Muscle layer of colon (tissue), 2 donors: ENCODE data around the gene PPP1R37.

Experiments
- H3K27ac ChIP-seq: one replicate; pipeline ENCODE4 v1.7.0; 2013; ENCODE audit warnings: low read depth, mild to moderate bottlenecking, low read length, moderate library complexity
- H3K27me3 ChIP-seq, 2 donors: one replicate each; pipeline ENCODE4 v1.7.0; 2013; ENCODE audit warnings: low read length in 2 of 2, mild to moderate bottlenecking in 2 of 2; ENCODE audit not compliant: insufficient read depth in 2 of 2, control insufficient read depth in 1 of 2
- H3K36me3 ChIP-seq: one replicate; pipeline ENCODE4 v1.7.0; 2013; ENCODE audit warnings: mild to moderate bottlenecking, low read length; ENCODE audit not compliant: insufficient read depth
- H3K4me1 ChIP-seq: one replicate; pipeline ENCODE4 v1.7.0; 2013; ENCODE audit warnings: mild to moderate bottlenecking, low read length; ENCODE audit not compliant: insufficient read depth
- H3K4me3 ChIP-seq, 2 donors: one replicate each; pipeline ENCODE4 v1.7.0; 2013; ENCODE audit warnings: low read length in 2 of 2, low read depth in 1 of 2, mild to moderate bottlenecking in 1 of 2, moderate library complexity in 1 of 2
- H3K9ac ChIP-seq: one replicate; pipeline ENCODE4 v1.7.0; 2013; ENCODE audit warnings: low read length
- H3K9me3 ChIP-seq: one replicate; pipeline ENCODE4 v1.7.0; 2013; ENCODE audit warnings: mild to moderate bottlenecking, low read length
- donor health status: abdominal sarcoma.
- donor health status: Adenocarcinoma of cecum.

PPP1R37 gene

GRCh38 chr19:45086480-45086879 lies 6.5 kb upstream of the PPP1R37 start:
- Histone ChIP-seq H3K27ac (no peak overlapping the region), H3K9ac (no peak overlapping the region), H3K27me3 (no peaks in the 10 kb centered on the region), H3K4me1 (peaks cover 6% of the 10 kb centered on the region), H3K4me3 (no peak overlapping the region), H3K9me3 (no peaks in the 10 kb centered on the region), H3K36me3 (peaks cover 8% of the 10 kb centered on the region)

GRCh38 chr19:45087531-45087930 lies 5.4 kb upstream of the PPP1R37 start:
- Histone ChIP-seq H3K9ac (no peak overlapping the region), H3K27ac (no peak overlapping the region), H3K27me3 (no peaks in the 10 kb centered on the region), H3K4me1 (peaks cover 6% of the 10 kb centered on the region), H3K9me3 (no peaks in the 10 kb centered on the region), H3K4me3 (no peak overlapping the region), H3K36me3 (no peaks in the 10 kb centered on the region)

- Histone ChIP-seq H3K27me3 (no peaks in the 10 kb centered on the region), H3K9me3 (no peaks in the 10 kb centered on the region), H3K9ac (no peak overlapping the region), H3K4me3 (no peak overlapping the region), H3K27ac (no peak overlapping the region), H3K36me3 (no peaks in the 10 kb centered on the region), H3K4me1 (peaks cover 22% of the 10 kb centered on the region)
These were observed 2.9 kb upstream of the PPP1R37 start for GRCh38 chr19:45090034-45090433.

- H3K4me1 ChIP-seq: peaks cover 27% of the 10 kb centered on the region
- H3K4me3 ChIP-seq: peak overlapping the region; percentile 60 to 89
- peak overlapping the region; percentile 67 for H3K9ac ChIP-seq
- peak overlapping the region; percentile 87 for H3K27ac ChIP-seq
- H3K36me3 ChIP-seq: no peaks in the 10 kb centered on the region
- H3K27me3 ChIP-seq: no peaks in the 10 kb centered on the region
- H3K9me3 ChIP-seq: no peaks in the 10 kb centered on the region
These were observed 2.4 kb upstream of the PPP1R37 start for GRCh38 chr19:45090606-45091005.

- Histone ChIP-seq H3K27me3 (no peaks in the 10 kb centered on the region), H3K27ac (peak overlapping the region; percentile 87), H3K4me3 (peak overlapping the region; percentile 60 to 89), H3K4me1 (peaks cover 34% of the 10 kb centered on the region), H3K36me3 (no peaks in the 10 kb centered on the region), H3K9ac (peak overlapping the region; percentile 97), H3K9me3 (no peaks in the 10 kb centered on the region)
These were observed 1.7 kb upstream of the PPP1R37 start for GRCh38 chr19:45091031-45091923.

- H3K9me3 ChIP-seq: no peaks in the 10 kb centered on the region
- peak overlapping the region; percentile 89 to 90 for H3K4me3 ChIP-seq
- H3K36me3 ChIP-seq: no peaks in the 10 kb centered on the region
- H3K9ac ChIP-seq: peak overlapping the region; percentile 97
- no peaks in the 10 kb centered on the region for H3K27me3 ChIP-seq
- no peak overlapping the region for H3K27ac ChIP-seq
- H3K4me1 ChIP-seq: peaks cover 58% of the 10 kb centered on the region
These were observed 1.2 kb downstream of the PPP1R37 start for GRCh38 chr19:45094137-45094536.

GRCh38 chr19:45094707-45095106 lies 1.7 kb downstream of the PPP1R37 start:
- peaks cover 62% of the 10 kb centered on the region for H3K4me1 ChIP-seq
- H3K27ac ChIP-seq: no peak overlapping the region
- H3K9ac ChIP-seq: no peak overlapping the region
- H3K27me3 ChIP-seq: no peaks in the 10 kb centered on the region
- H3K9me3 ChIP-seq: no peaks in the 10 kb centered on the region
- peak overlapping the region in 1 of 2 donors; percentile 89 for H3K4me3 ChIP-seq
- H3K36me3 ChIP-seq: no peaks in the 10 kb centered on the region

- no peak overlapping the region for H3K9ac ChIP-seq
- H3K27ac ChIP-seq: no peak overlapping the region
- H3K4me1 ChIP-seq: peaks cover 60% of the 10 kb centered on the region
- H3K4me3 ChIP-seq: no peak overlapping the region
- H3K9me3 ChIP-seq: no peaks in the 10 kb centered on the region
- no peaks in the 10 kb centered on the region for H3K36me3 ChIP-seq
- no peaks in the 10 kb centered on the region for H3K27me3 ChIP-seq
These were observed 2.8 kb downstream of the PPP1R37 start for GRCh38 chr19:45095496-45096413.

- H3K9ac ChIP-seq: no peak overlapping the region
- peaks cover 56% of the 10 kb centered on the region for H3K4me1 ChIP-seq
- no peak overlapping the region for H3K4me3 ChIP-seq
These were observed 3.7 kb downstream of the PPP1R37 start for GRCh38 chr19:45096700-45097099.

GRCh38 chr19:45097450-45097775 lies 4.4 kb downstream of the PPP1R37 start:
- Histone ChIP-seq H3K4me1 (peaks cover 56% of the 10 kb centered on the region), H3K36me3 (no peaks in the 10 kb centered on the region), H3K27me3 (no peaks in the 10 kb centered on the region), H3K4me3 (no peak overlapping the region), H3K9ac (no peak overlapping the region), H3K27ac (no peak overlapping the region), H3K9me3 (no peaks in the 10 kb centered on the region)

More at GRCh38 chr19:45096700-45097099, 3.7 kb downstream of the PPP1R37 start:
- no peaks in the 10 kb centered on the region for H3K9me3 ChIP-seq
- no peaks in the 10 kb centered on the region for H3K36me3 ChIP-seq
- no peak overlapping the region for H3K27ac ChIP-seq
- no peaks in the 10 kb centered on the region for H3K27me3 ChIP-seq

- peaks cover 56% of the 10 kb centered on the region for H3K4me1 ChIP-seq
- no peaks in the 10 kb centered on the region for H3K27me3 ChIP-seq
- H3K9me3 ChIP-seq: no peaks in the 10 kb centered on the region
- H3K4me3 ChIP-seq: no peak overlapping the region
- no peak overlapping the region for H3K9ac ChIP-seq
- no peak overlapping the region for H3K27ac ChIP-seq
- no peaks in the 10 kb centered on the region for H3K36me3 ChIP-seq
These were observed 5.0 kb downstream of the PPP1R37 start for GRCh38 chr19:45097776-45098520.
